COLO668 (cell line): ENCODE results near the gene ZNF829.

Source experiments
- DNase-seq: peaks from one replicate; lab custom pipeline; 2025; ENCODE audit not compliant: unreplicated experiment; lab: John Stamatoyannopoulos, UW

Gene ZNF829

DNA sequence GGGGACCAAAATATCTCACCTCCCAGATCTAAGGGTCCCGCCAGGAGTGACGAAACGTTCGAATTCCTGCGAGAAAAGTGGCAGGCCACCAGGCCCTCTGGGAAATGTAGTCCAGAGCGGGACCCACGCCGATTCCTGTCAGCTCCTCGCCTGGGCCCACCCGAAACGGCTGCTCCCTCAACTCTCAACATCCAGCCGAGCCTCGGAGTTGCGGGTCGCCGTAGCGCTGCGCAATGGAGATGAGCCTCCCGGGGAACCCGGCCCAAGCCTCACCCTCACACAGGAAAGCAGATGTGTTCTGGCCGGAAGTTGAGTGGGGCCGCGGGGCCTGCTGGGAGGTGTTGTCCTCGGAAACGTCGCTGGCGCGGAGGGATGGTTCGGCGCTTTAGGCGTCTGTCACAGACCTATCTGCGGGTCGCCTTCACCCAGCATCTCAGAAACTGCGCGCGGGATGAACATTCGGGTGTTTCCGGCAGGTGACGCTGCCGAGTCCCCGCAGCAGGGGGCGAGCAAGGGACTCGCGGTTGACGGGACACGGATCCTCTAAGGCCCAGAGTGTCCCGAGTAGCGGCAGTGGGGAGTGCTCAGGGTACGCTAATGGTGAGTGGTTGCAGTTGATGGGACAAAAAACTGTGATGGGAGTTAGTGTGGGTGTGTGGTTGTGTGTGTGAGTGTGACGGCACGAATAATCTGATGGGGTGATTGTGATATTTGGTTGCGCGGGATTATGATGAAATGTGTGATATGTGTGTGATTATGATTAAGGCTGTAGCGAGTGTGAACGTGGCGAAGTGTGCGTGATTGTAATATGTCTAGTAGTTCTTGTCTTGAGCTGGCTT, at the start of gene ZNF829, which contains the start of gene ZNF568:
Gene ZNF829 (minus strand): TSS at position 300 of the 839 bp plus-strand sequence. CDS start 1,124 bp downstream, outside the sequence.
Gene ZNF568 (plus strand): TSS at position 341 of the 839 bp plus-strand sequence. CDS start 6,439 bp downstream, outside the sequence.
- peak; percentile 89 for DNase-seq

DNA sequence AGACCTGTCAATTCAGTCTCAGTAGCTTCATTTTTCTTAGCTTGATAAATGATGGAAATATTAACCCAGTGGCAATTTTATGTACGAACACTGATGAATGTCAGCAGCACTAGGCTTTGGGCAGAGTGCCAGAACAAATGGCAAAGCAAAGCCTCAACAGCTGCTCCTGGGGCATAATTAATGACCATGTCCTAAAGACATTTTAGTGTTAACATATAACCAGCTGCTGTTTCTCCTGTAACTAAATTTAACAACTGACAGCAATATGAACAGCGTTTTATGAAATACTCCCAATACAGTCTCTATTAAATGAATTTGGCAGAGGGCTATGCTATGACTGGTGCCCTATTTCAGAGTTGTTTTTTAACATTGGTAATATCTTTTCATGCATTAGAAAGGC, 47.2 kb upstream of the ZNF829 start:
- DNase-seq = peak; percentile 68

DNA sequence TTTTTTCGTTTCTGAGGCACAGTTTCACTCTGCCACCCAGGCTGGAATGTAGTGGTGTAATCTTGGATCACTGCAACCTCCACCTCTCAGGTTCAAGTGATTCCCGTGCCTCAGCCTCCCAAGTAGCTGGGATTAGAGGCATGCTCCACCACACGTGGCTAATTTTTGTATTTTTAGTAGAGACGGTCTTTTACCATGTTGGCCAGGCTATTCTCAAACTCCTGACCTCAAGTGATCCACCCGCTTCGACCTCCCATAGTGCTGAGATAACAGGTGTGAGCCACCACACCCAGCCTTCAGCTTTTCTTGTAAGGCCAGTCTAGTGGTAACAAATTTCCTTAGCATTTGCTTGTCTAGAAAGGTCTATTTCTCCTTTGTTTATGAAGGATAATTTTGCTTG, 46.3 kb upstream of the ZNF829 start:
- DNase-seq = no peak

DNA sequence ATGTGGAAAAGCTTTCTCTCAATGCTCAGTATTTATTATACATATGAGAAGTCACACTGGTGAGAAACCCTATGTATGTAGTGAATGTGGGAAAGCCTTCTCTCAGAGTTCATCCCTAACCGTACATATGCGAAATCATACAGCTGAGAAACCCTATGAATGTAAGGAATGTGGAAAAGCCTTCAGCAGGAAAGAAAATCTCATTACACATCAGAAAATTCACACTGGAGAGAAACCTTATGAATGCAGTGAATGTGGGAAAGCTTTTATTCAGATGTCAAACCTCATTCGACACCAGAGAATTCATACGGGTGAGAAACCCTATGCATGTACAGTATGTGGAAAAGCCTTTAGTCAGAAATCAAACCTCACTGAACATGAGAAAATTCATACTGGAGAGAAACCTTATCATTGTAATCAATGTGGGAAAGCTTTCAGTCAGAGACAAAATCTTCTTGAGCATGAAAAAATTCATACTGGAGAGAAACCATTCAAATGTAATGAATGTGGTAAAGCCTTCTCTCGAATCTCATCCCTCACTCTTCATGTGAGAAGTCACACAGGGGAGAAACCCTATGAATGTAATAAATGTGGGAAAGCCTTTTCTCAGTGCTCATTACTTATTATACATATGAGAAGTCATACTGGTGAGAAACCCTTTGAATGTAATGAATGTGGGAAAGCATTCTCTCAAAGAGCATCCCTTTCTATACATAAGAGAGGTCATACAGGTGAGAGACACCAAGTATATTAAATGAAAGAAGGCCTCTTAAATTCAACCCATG, 34.4 kb upstream of the ZNF829 start:
- no peak for DNase-seq

DNA sequence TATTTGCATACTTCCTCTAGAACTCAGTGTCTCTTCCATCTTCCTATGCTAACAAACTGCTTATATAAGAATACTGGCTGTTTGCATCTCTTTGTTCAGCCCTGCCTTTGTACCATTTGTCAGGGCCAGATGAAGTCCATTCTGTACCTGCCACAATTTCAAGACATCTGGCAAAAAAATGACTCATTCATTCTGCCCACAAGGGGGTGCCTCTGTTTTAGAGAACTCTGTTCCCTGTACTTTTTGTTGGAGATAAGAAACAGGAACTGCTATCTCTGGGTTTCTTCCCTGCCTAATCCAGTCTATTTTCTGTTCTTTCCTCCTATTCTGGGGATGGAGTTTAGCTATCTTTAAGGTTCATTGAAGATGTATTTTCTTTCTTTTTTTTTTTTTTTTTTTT, 23.1 kb upstream of the ZNF829 start:
- DNase-seq = peak; percentile 0

DNA sequence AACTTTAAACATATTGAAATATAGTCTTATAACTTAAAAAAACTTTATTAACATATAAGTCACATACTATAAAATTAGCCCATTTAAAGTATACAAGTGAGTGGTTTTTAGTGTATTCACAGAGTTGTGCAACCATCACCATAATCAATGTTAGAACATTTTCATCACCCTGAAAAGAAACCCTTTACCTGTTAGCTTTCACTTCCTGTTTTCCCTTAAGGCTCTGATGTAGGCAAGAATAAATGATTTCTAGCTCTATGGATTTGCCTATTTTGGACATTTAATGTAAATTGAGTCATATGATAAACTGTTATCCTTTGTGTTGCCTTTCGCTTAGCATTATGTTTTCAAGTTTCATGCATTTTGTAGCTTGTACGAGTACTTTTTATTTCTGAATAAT, 15.6 kb upstream of the ZNF829 start:
- DNase-seq = no peak

DNA sequence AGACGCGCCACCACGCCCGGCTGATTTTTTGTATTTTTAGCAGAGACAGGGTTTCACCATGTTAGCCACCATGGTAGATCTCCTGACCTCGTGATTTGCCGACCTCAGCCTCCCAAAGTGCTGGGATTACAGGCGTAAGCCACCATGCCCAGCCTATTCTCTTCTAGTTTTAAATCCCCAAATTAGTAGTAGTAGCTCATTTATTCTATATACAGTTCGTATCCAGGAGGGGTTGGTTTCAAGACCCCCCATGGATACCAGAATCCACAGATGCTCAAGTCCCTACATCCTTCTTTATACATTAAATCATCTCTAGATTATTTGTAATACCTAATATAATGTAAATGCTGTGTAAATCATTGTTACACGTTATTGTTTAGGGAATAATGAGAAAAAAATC, 2.0 kb upstream of the ZNF829 start:
- DNase-seq = no peak

DNA sequence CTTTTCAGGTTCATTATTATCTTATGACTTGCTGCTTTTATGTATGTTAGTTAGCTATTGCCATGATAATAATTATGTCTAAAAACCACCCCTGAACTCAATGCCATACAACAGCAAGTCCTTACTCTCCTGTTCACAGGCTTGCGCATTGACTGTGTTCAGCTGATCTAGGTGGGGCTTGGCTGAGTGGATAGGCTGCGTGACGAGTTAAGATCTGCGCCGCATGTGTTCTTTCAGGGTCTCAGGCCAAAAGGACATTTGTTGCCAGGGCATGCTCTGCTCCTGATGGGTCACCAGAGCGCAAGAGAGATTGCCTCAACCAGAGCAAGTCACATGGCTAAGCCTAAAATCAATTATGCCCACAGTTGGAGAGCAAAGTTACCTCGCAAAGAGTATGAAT, 900 bp upstream of the ZNF829 start:
- no peak for DNase-seq

DNA sequence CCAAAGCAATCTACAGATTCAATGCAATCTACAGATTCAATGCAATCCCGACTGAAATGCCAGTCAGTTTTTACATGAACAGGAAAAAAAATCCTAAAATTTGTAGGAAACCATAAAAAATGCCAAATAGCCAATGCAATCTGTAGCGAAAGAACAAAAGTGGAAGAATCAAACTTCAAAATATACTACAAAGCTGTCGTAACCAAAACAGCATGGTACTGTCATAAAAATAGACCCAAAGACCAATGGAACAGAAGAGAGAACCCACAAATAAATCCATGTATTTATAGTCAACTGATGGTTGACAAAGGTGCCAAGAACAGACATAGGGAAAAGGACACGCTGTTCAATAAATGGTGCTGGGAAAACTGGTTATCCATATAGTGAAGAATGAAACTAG, 17.7 kb downstream of the ZNF829 start:
- no peak for DNase-seq

DNA sequence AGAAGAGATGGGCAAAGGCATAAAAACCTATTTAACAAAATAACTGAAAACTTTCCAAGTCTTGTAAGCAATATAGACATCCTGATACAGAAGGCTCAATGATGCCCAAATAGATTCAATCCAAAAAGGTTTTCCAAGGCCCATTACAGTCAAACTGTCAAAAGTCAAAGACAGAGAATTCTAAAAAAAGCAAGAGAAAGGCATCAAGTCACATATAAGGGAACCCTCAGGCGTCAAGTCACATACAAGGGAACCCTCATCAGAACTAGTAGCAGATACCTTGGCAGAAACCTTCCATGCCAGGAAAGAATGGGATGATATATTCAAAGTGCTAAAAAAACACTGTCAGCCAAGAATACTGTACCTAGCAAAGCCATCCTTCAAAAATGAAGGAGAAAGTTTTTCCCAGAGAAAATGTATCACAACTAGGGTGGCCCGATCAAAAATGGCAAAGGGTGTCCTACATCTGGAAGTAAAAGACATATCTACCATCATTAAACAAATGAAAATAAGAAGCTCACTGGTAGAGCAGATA, 21.2 kb downstream of the ZNF829 start:
- DNase-seq = no peak

DNA sequence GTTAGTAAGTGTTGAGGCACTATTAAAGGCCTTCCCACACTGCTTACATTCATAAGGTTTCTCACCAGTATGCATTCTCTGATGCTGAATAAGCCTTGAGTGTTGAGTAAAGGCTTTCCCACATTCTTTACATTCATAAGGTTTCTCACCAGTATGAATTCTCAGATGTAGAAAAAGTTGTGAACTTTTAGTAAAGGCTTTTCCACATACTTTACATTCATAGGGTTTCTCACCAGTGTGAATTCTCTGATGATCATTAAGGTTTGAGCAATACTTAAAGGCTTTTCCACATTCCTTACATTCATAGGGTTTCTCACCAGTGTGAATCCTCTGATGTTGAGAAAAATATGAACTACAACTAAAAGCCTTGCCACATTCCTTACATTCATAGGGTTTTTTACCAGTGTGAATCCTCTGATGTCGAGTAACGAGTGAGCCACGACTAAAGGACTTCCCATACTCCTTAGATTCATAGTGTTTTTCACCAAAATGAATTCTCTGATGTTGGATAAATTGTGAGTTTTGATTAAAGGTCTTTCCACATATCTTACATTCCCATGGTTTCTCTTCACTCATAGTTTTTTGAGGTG, 24.2 kb downstream of the ZNF829 start:
- no peak for DNase-seq

DNA sequence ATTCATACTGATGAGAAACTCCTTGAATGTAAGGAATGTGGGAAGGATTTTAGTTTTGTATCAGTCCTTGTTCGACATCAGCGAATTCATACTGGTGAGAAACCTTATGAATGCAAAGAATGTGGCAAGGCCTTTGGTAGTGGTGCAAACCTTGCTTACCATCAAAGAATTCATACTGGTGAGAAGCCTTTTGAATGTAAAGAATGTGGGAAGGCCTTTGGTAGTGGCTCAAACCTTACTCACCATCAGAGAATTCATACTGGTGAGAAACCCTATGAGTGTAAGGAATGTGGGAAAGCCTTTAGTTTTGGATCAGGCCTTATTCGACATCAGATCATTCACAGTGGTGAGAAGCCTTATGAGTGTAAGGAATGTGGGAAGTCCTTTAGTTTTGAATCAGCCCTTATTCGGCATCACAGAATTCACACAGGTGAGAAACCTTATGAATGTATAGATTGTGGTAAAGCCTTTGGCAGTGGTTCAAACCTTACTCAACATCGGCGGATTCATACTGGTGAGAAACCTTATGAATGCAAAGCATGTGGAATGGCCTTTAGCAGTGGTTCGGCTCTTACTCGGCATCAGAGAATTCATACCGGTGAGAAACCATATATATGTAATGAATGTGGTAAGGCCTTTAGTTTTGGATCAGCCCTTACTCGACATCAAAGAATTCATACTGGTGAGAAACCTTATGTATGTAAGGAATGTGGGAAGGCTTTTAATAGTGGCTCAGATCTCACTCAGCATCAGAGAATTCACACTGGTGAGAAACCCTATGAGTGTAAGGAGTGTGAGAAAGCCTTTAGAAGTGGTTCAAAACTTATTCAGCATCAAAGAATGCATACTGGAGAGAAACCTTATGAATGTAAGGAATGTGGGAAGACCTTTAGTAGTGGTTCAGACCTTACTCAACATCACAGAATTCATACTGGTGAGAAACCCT, 38.8 kb downstream of the ZNF829 start:
- DNase-seq = no peak

DNA sequence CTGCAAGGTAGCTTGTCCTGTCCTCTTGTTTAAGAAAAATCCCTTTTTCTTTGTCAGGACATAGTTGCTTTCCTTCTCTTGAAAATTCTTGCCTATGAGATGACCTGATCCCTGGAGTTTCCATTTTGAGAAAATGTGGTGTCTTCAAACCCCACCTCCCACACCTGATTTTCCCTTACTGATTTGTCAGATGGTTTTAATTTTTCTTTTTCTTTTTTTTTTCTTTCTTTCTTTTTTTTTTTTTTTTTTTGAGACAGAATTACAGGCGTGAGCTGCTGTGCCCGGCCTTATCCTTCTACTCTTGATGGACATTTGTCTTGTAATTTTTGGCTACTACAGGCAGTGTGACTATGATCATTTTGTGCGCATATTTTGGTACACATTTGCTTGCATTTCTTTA, 64.2 kb downstream of the ZNF829 start:
- DNase-seq = no peak

DNA sequence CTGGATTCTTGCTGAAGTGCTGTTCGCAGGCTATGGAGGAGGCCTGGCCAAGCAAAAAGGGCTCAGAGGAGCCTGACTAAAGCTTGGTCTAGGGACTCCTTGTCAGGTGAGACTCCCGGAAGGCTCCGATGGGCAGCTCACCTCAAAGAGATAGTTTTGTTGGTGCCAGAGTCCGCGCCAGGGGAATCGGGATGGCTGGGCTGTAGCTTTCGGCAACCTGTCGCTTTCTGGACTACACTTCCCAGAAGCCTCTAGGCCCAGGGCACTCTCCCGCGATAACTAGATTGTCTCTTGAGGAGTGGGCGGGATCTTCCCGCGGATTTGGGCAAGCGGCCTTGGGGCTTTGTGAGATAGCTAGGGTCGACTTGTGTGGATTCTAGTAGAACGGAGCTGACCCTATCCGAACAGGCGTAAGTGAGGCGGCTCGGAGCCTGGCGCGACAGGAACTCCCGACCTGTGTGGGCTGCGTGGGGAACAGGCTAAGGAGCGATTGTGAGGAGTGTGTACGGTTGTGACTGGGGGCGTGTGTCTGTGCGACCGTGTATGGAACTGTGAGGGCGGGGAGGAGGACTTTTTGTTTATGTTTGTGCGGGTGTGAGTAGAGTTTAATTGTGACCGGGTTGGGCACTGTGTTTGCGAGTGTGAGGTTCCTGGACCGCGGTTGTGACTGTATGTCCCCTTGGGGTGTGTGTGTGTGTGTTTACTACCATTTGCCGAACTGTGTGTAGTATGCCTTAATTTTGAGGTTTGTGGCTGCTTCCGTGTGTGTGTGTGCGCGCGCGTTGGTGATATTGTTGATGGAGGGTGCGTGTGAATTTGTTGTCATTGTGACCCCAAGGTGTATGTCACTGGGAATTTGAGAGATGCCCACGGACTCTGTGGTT, 65.3 kb downstream of the ZNF829 start, which contains the start of gene ZNF345:
Gene ZNF345 (plus strand): TSS at position 318 of the 884 bp plus-strand sequence. CDS start 25,955 bp downstream, outside the sequence.
- DNase-seq = peak; percentile 87

DNA sequence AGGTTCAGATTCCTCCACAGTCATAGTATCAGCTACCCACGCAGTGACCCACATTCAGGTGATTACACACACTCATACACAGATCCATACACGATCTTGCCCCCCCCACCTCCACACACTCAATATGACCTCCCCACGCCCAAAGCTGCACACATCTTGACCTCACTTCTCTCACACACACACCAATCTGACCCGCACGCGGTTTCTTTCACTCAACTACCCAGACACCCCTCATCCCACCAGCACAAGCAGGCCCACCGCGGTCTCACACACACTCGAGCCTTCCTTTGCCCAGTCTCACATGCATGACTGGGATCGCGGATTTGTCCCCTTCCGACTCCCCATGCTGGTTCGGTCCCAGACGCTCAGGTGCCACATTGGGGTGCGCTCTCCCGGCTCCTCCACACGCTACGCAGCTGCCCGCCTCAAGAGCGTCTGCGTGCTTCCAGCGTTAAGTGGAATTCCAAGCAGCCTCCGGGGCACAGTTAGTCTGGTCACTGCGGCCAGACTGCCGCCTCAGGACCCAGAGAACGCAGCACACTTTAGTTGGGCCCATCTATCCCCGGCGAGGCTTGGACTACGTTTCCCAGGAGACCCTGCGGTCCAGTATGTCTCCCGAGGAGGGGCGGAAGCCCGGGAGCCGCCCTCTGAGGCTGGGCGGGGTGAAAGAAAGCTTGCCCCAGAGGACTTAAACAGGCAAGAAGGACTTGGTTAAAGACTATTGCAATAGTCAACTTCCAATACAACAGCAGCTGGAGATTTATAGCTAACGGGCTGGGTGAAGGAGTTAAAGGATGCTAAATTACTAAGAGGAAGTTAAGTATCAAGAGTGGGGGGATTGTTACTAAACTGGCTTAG, 66.2 kb downstream of the ZNF829 start:
- DNase-seq = peak; percentile 88

DNA sequence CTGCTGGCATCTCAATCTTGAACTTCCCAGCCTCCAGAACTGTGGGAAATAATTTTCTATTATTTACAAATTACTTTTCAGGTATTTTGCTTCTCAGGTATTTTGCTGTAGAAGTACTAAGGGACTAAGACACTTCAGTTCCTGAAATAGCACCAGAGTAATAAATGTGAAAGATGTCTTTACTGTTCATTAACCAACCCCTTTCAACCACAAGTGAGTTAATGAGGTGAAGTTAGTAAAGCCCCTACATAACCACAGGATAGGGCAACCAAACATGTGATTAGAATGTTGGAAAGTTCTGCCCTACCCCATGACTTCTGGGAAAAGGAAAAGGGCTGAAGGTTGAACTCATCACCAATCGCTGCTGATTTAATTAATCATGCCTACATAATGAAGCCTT, 68.1 kb downstream of the ZNF829 start:
- no peak for DNase-seq

DNA sequence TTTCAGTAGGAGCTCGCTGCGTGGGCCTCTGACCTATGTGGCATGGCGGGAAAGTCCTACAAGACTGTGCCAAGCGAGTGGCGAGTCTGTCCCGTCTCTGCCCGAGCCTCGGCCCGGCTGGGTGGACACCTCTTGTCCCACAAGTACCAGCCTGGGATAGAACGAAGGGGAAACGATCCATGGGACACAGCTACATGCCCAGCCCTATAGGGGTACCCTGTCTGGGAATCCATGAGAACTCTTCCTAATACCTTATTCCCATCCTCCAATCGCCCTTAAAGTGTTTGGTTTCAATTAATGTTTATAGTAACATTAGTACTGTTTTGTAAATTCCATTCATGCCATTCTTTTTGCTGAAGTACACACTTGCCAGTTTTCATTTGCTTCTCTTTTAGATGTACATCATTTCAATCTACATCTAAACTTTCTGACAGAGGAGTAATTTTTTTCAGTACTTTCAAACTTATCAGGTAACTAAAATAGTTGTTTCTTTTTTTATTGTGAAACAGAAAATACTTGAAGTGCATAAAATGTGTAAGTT, 77.2 kb downstream of the ZNF829 start:
- no peak for DNase-seq
